ENCODE data around the gene COL28A1. TPM values are rescaled to one million over a fixed set of nuclear protein-coding genes. Genes with fewer than 3 reads are reported as not detected.

COL28A1 gene
- total and polyA plus RNA-seq, 3 experiments from 2014 or later, result not detected

DNA sequence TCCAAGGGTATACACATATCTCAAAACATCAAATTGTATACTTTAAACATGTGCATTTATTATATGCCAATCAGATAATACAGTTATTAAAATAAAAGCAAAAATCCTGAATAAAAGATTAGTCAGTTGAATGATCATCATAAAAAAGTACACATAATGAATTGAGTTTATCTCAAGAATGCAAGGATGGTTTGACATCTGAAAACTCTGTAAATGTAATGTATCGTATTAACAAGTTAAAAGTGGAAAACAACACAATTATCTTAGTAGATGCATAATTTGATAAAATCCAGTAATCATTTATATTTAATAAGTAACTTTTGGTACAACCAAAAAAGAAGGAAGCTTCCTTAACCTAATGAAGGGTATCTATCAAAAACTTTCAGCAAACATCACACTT is 86.6 kb downstream of the COL28A1 start:
- no peak overlapping the region for H3K27ac ChIP-seq (ENCODE audit: low read depth, low read length)
- no peaks in the 10 kb centered on the region for H3K4me1 ChIP-seq (ENCODE audit: insufficient read depth, low read length)
- Mint-ChIP-seq H3K4me3 (no peak overlapping the region), H3K9me3 (peaks cover 28 to 41% (median 34%) of the 10 kb centered on the region in 5 donors), H3K36me3 (peaks cover 1 to 26% (median 2%) of the 10 kb centered on the region in 3 donors), H3K27me3 (peaks cover 9 to 14% of the 10 kb centered on the region in 2 donors), H3K27ac (no peak overlapping the region), H3K4me1 (no peaks in the 10 kb centered on the region)
- H3K27me3 ChIP-seq (ENCODE audit: insufficient read depth, low read length, poor library complexity, severe bottlenecking), result no peaks in the 10 kb centered on the region
- no peaks in the 10 kb centered on the region for H3K36me3 ChIP-seq (ENCODE audit: insufficient read depth, low read length)
- POLR2A ChIA-PET, result no interaction called here
- CTCF ChIA-PET, result no interaction called here
- H3K9me3 ChIP-seq (ENCODE audit: low read length), result no peaks in the 10 kb centered on the region
- DNase-seq, result no peak
- no peak overlapping the region for H3K4me3 ChIP-seq (ENCODE audit: low read length)

- Mint-ChIP-seq H3K4me3 (no peak overlapping the region), H3K27me3 (peaks cover 4 to 14% of the 10 kb centered on the region in 2 donors), H3K36me3 (peaks cover 1 to 26% (median 2%) of the 10 kb centered on the region in 3 donors), H3K27ac (no peak overlapping the region), H3K9me3 (peaks cover 26 to 41% (median 34%) of the 10 kb centered on the region in 5 donors), H3K4me1 (peaks cover 0 to 5% (median 0%) of the 10 kb centered on the region in 3 donors)
- no peaks in the 10 kb centered on the region for H3K27me3 ChIP-seq (ENCODE audit: insufficient read depth, low read length, poor library complexity, severe bottlenecking)
- no peaks in the 10 kb centered on the region for H3K9me3 ChIP-seq (ENCODE audit: low read length)
- H3K4me3 ChIP-seq (ENCODE audit: low read length), result no peak overlapping the region
- no peaks in the 10 kb centered on the region for H3K4me1 ChIP-seq (ENCODE audit: insufficient read depth, low read length)
- no peak overlapping the region for H3K27ac ChIP-seq (ENCODE audit: low read depth, low read length)
- CTCF ChIA-PET, result no interaction called here
- POLR2A ChIA-PET, result no interaction called here
- no peak for DNase-seq
- H3K36me3 ChIP-seq (ENCODE audit: insufficient read depth, low read length), result no peaks in the 10 kb centered on the region
Measured at GRCh38 chr7:7446616-7447015, 89.1 kb downstream of the COL28A1 start.

DNA sequence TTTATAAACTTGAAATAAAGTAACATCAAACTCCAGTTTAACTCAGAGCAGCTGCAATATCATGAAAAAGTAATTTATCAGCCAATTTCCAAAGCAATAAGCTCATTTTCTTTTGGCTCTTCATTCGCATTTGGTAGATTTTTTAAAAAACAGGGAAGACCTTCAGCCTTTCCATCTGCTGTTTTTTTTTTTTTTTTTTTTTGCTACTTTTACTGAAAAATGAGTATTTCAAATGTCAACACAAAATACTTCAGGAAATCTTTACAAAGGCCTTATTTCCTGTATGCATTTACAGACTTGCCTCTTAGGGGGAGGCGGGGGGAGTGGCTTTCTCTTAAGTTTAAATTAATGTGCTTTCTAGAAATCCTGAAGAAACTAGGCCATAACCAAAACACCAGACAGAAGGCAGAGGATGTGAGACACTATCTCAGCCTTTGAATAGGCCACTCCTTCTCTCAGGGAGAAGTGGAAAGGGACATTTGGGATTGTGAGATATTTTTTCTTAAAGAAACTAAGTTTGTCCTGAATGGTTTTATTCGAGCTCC is 91.8 kb downstream of the COL28A1 start:
- Histone ChIP-seq H3K9me3 (ENCODE audit: low read length) (no peaks in the 10 kb centered on the region), H3K36me3 (ENCODE audit: insufficient read depth, low read length) (no peaks in the 10 kb centered on the region), H3K27me3 (ENCODE audit: insufficient read depth, low read length, poor library complexity, severe bottlenecking) (no peaks in the 10 kb centered on the region), H3K27ac (ENCODE audit: low read depth, low read length) (no peak overlapping the region), H3K4me1 (ENCODE audit: insufficient read depth, low read length) (no peaks in the 10 kb centered on the region), H3K4me3 (ENCODE audit: low read length) (no peak overlapping the region)
- POLR2A ChIA-PET, result no interaction called here
- CTCF ChIA-PET, result no interaction called here
- Mint-ChIP-seq H3K27me3 (peaks cover 4 to 14% of the 10 kb centered on the region in 2 donors), H3K9me3 (peaks cover 15 to 24% (median 21%) of the 10 kb centered on the region in 5 donors), H3K4me3 (no peak overlapping the region), H3K36me3 (peaks cover 0 to 18% (median 1%) of the 10 kb centered on the region in 3 donors), H3K4me1 (peaks cover 0 to 5% (median 0%) of the 10 kb centered on the region in 3 donors), H3K27ac (peak overlapping the region in 1 of 8 donors; percentile 15)
- DNase-seq, result no peak

GRCh38 chr7:7439564-7439963 is 96.1 kb downstream of the COL28A1 start:
- no peaks in the 10 kb centered on the region for H3K4me1 ChIP-seq (ENCODE audit: insufficient read depth, low read length)
- CTCF ChIA-PET, result interaction anchor here (1.4 kb wide), 1 partner anchor 15 kb away, joined by 3 read pairs; no protein-coding TSS in a partner anchor
- no peaks in the 10 kb centered on the region for H3K36me3 ChIP-seq (ENCODE audit: insufficient read depth, low read length)
- H3K27me3 ChIP-seq (ENCODE audit: insufficient read depth, low read length, poor library complexity, severe bottlenecking), result no peaks in the 10 kb centered on the region
- Mint-ChIP-seq H3K4me3 (no peak overlapping the region), H3K27me3 (peaks cover 0 to 12% of the 10 kb centered on the region in 2 donors), H3K36me3 (no peaks in the 10 kb centered on the region), H3K9me3 (no peaks in the 10 kb centered on the region), H3K4me1 (peaks cover 0 to 5% (median 0%) of the 10 kb centered on the region in 3 donors), H3K27ac (no peak overlapping the region)
- POLR2A ChIA-PET, result no interaction called here
- no peak overlapping the region for H3K27ac ChIP-seq (ENCODE audit: low read depth, low read length)
- no peaks in the 10 kb centered on the region for H3K9me3 ChIP-seq (ENCODE audit: low read length)
- DNase-seq, result no peak
- H3K4me3 ChIP-seq (ENCODE audit: low read length), result no peak overlapping the region

DNA sequence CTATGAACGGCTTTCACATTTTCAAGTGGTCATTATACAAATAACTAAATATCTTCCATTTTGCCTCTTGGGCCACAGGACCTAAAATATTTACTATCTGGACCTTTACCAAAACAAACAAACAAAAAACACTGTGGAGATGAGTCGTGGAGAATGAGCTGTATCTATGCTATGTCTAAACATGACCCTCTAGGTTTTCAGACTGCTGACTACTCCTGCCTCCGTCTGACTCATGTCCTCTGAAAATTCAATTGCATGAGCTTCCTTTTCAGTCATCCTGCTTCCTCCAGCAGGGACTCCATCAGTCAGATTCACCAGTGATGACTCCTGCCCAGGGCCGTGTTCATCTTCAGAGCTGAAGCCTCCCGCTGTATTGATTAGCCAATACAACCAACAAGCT is 96.8 kb downstream of the COL28A1 start:
- no peaks in the 10 kb centered on the region for H3K36me3 Mint-ChIP-seq
- ChIA-PET CTCF (interaction anchor here (1.4 kb wide), 1 partner anchor 15 kb away, joined by 3 read pairs; no protein-coding TSS in a partner anchor), POLR2A (no interaction called here)
- Histone ChIP-seq H3K4me3 (ENCODE audit: low read length) (no peak overlapping the region), H3K9me3 (ENCODE audit: low read length) (no peaks in the 10 kb centered on the region), H3K36me3 (ENCODE audit: insufficient read depth, low read length) (no peaks in the 10 kb centered on the region), H3K27me3 (ENCODE audit: insufficient read depth, low read length, poor library complexity, severe bottlenecking) (no peaks in the 10 kb centered on the region), H3K4me1 (ENCODE audit: insufficient read depth, low read length) (no peaks in the 10 kb centered on the region), H3K27ac (ENCODE audit: low read depth, low read length) (no peak overlapping the region)
- H3K27me3 Mint-ChIP-seq, result peaks cover 4 to 16% of the 10 kb centered on the region in 2 donors
- H3K4me1 Mint-ChIP-seq, result peaks cover 0 to 5% (median 0%) of the 10 kb centered on the region in 3 donors
- H3K4me3 Mint-ChIP-seq, result no peak overlapping the region
- no peak for DNase-seq
- H3K27ac Mint-ChIP-seq, result no peak overlapping the region
- no peaks in the 10 kb centered on the region for H3K9me3 Mint-ChIP-seq

DNA sequence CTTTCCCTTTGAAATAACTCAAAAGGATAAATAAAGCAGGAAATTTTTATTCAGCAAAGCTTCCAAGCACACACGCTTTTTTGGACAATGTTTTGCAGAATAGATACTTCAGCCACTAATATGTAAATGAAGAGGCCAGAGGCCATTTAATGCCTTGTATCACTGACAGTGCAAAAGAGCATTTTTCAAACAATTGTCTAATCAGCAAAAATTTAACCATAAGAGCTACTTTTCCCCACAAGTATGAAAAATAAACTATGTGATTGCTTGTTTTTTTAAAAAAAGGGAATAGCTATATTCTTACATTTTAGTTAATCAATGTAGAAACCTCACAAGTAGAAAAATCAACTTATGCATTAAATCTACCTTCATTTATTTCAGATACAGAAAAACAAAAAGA is 99.7 kb downstream of the COL28A1 start:
- POLR2A ChIA-PET, result no interaction called here
- Mint-ChIP-seq H3K9me3 (no peaks in the 10 kb centered on the region), H3K27ac (no peak overlapping the region), H3K4me3 (no peak overlapping the region), H3K4me1 (no peaks in the 10 kb centered on the region), H3K36me3 (no peaks in the 10 kb centered on the region), H3K27me3 (peaks cover 11 to 34% of the 10 kb centered on the region in 2 donors)
- H3K4me1 ChIP-seq (ENCODE audit: insufficient read depth, low read length), result no peaks in the 10 kb centered on the region
- H3K27me3 ChIP-seq (ENCODE audit: insufficient read depth, low read length, poor library complexity, severe bottlenecking), result peaks cover 6% of the 10 kb centered on the region
- no peak overlapping the region for H3K4me3 ChIP-seq (ENCODE audit: low read length)
- H3K36me3 ChIP-seq (ENCODE audit: insufficient read depth, low read length), result no peaks in the 10 kb centered on the region
- DNase-seq, result no peak
- H3K27ac ChIP-seq (ENCODE audit: low read depth, low read length), result no peak overlapping the region
- H3K9me3 ChIP-seq (ENCODE audit: low read length), result no peaks in the 10 kb centered on the region
- CTCF ChIA-PET, result no interaction called here

DNA sequence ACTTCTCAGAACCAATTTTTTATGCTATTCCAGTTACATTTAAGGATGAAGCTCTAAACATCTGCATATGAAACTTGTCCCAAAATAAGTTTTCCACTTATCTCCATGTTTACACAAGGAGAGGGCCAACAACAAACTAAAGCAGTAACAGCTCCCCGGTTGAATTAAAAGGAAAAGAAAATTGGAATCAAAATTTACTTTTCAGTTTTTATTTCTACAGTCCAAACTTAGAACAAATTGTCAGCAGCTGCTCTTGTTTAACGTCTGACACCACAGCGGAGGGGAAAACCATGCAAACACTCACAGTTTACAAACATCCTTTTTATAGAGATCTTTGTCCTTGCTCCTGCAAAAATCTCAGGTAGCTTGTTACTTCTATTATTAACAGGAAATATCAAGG is 101.3 kb downstream of the COL28A1 start:
- Mint-ChIP-seq H3K9me3 (no peaks in the 10 kb centered on the region), H3K4me1 (no peaks in the 10 kb centered on the region), H3K36me3 (no peaks in the 10 kb centered on the region), H3K27me3 (peaks cover 12 to 42% of the 10 kb centered on the region in 2 donors), H3K4me3 (no peak overlapping the region), H3K27ac (no peak overlapping the region)
- no peaks in the 10 kb centered on the region for H3K9me3 ChIP-seq (ENCODE audit: low read length)
- POLR2A ChIA-PET, result no interaction called here
- DNase-seq, result no peak
- peaks cover 6% of the 10 kb centered on the region for H3K27me3 ChIP-seq (ENCODE audit: insufficient read depth, low read length, poor library complexity, severe bottlenecking)
- CTCF ChIA-PET, result interaction anchor here (0.8 kb wide), 1 partner anchor 18 kb away, joined by 3 read pairs; no protein-coding TSS in a partner anchor
- no peak overlapping the region for H3K4me3 ChIP-seq (ENCODE audit: low read length)
- H3K36me3 ChIP-seq (ENCODE audit: insufficient read depth, low read length), result no peaks in the 10 kb centered on the region
- H3K4me1 ChIP-seq (ENCODE audit: insufficient read depth, low read length), result no peaks in the 10 kb centered on the region
- H3K27ac ChIP-seq (ENCODE audit: low read depth, low read length), result no peak overlapping the region

DNA sequence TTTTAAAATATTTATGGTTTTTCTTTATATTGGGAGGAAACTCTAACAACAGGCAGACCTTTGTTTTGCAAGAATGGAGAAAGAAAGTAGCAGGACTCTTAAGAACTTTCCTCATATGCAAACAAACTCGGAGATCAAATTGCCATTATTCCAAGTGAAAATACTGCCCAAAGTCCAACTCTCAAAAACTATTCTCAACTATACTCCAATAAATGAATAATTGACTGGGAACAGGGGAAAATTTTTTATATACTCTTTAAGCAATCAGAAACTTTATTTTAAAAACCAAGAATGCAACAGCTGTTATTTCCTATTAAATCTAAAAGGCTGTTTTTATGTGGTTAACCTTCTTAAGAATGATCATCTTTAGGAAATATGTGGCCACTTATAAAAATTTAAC is 101.9 kb downstream of the COL28A1 start:
- no peaks in the 10 kb centered on the region for H3K4me1 ChIP-seq (ENCODE audit: insufficient read depth, low read length)
- H3K4me1 Mint-ChIP-seq, result no peaks in the 10 kb centered on the region
- H3K27ac Mint-ChIP-seq, result no peak overlapping the region

More for the DNA sequence above, 101.9 kb downstream of the COL28A1 start:
- H3K27ac ChIP-seq (ENCODE audit: low read depth, low read length), result no peak overlapping the region
- DNase-seq, result no peak
- ChIA-PET POLR2A (no interaction called here), CTCF (no interaction called here)
- H3K9me3 Mint-ChIP-seq, result no peaks in the 10 kb centered on the region
- H3K4me3 Mint-ChIP-seq, result no peak overlapping the region
- no peaks in the 10 kb centered on the region for H3K9me3 ChIP-seq (ENCODE audit: low read length)
- H3K36me3 Mint-ChIP-seq, result no peaks in the 10 kb centered on the region
- peaks cover 12 to 45% of the 10 kb centered on the region in 2 donors for H3K27me3 Mint-ChIP-seq
- no peak overlapping the region for H3K4me3 ChIP-seq (ENCODE audit: low read length)
- H3K36me3 ChIP-seq (ENCODE audit: insufficient read depth, low read length), result no peaks in the 10 kb centered on the region
- H3K27me3 ChIP-seq (ENCODE audit: insufficient read depth, low read length, poor library complexity, severe bottlenecking), result peaks cover 6% of the 10 kb centered on the region
